ENCODE measurements around the gene DHX35. TPM values are rescaled to one million over a fixed set of nuclear protein-coding genes. Genes with fewer than 3 reads are reported as not detected.
A peak's percentile ranks its signal among the peaks of the same experiment; 100 is the strongest.

Gene DHX35
- total and polyA plus RNA-seq, 2 of the 13 experiments (the other 11 are each of a cell fraction or from before 2014, with no cell fraction given), result 25.8 to 28.7 TPM

GRCh38 chr20:39013662-39014109 is 51.5 kb downstream of the DHX35 start (continued):
- TF ChIP-seq DRAP1 (CRISPR knock-in tag; IDR thresholded peaks at IDR 0.05), result 0 out of 2 replicates have a peak, but pooled peaks have one; percentile 11
- TF ChIP-seq ZNF737 (CRISPR knock-in tag; IDR thresholded peaks at IDR 0.05; ENCODE audit: borderline replicate concordance), result no peak
- TF ChIP-seq ZNF143 (CRISPR knock-in tag; IDR thresholded peaks at IDR 0.05), result no peak
- no peak for TF ChIP-seq ZBTB26 (CRISPR knock-in tag; IDR thresholded peaks at IDR 0.05; ENCODE audit: borderline replicate concordance)
- TF ChIP-seq ZSCAN31 (CRISPR knock-in tag; IDR thresholded peaks at IDR 0.05; ENCODE audit: low read depth), result 0 out of 2 replicates have a peak, but pooled peaks have one; percentile 39
- peak; percentile 30; the same call in 1 of the 2 replicates for TF ChIP-seq ZNF609 (CRISPR knock-in tag; IDR thresholded peaks at IDR 0.05; ENCODE audit: borderline replicate concordance)
- TF ChIP-seq HNF1B (CRISPR knock-in tag; IDR thresholded peaks at IDR 0.05), result peak; percentile 68; the same call in 1 of the 2 replicates
- TF ChIP-seq NFE2L2 (IDR thresholded peaks at IDR 0.05; ENCODE audit: low read length), result no peak
- peak; percentile 88 for TF ChIP-seq ELF3 (CRISPR knock-in tag; IDR thresholded peaks at IDR 0.05)
- no peak for TF ChIP-seq THAP9 (CRISPR knock-in tag; IDR thresholded peaks at IDR 0.05; ENCODE audit: borderline replicate concordance)
- no peak for TF ChIP-seq IKZF4 (CRISPR knock-in tag; IDR thresholded peaks at IDR 0.05; ENCODE audit: borderline replicate concordance, low read depth, not compliant biosample characterization)

All from HepG2 (cell line).